ENCODE data around the gene ROR1. TPM values are rescaled to one million over a fixed set of nuclear protein-coding genes. Genes with fewer than 3 reads are reported as not detected.

The ROR1 gene
- total and polyA plus RNA-seq, 10 of the 15 experiments (the other 5 are each of a cell fraction or from before 2014, with no cell fraction given) = 0.02 to 0.08 (median 0.05) TPM; not detected in 6

DNA sequence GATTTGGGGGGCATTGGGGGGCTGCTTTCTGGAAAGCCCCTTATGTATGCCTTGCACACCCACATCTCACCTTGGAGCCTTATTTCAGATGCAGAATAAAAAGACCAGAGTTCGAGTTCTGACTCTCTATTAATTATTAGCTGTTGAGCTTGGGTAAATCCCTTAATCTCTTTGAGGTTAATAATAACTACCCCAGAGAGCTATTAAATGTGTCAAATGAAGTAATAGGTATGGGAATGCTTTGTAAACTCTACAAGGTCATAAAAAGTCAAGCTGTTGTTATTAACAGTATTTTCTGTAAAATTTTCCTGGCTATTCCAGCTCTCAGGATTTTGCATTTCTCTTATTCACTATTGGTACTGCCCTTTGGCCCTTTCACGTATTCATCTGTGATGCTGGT, 122.9 kb downstream of the ROR1 start:
- 19% methylated on average over 2 of the region's 2 CpGs for WGBS (ENCODE audit: insufficient coverage, insufficient replicate concordance, low lambda C conversion rate, missing lambda C conversion rate)
- CTCF ChIA-PET = interaction anchor here (1.4 kb wide), 1 partner anchor 205 kb away, joined by 4 read pairs; no protein-coding TSS in a partner anchor
- in situ Hi-C loops (cut with MboI) (no loop called here), intact Hi-C loops (cut with micrococcal nuclease; ENCODE audit: unreplicated experiment) (no loop called here)
- Histone ChIP-seq H3K4me1 (ENCODE audit: control insufficient read depth, insufficient read depth, low read length) (peaks cover 11% of the 10 kb centered on the region), H3K27ac (ENCODE audit: control insufficient read depth, insufficient read depth) (no peak overlapping the region), H3K4me3 (no peak overlapping the region), H2AFZ (ENCODE audit: control insufficient read depth, low read depth, low read length) (no peak overlapping the region), H3K4me2 (ENCODE audit: control insufficient read depth, insufficient read depth) (no peak overlapping the region), H3K36me3 (ENCODE audit: control insufficient read depth in 2 of 2, insufficient read depth in 2 of 2, low read length in 1 of 2) (no peaks in the 10 kb centered on the region), H3K27me3 (replicated peaks in 1 of 2; ENCODE audit: control insufficient read depth in 2 of 2, insufficient read depth in 2 of 2, low read length in 1 of 2) (no peaks in the 10 kb centered on the region), H3K79me2 (ENCODE audit: control insufficient read depth, insufficient read depth, low read length) (no peaks in the 10 kb centered on the region), H4K20me1 (ENCODE audit: control insufficient read depth, insufficient read depth) (no peaks in the 10 kb centered on the region), H3K9me3 (replicated peaks; ENCODE audit: control insufficient read depth, insufficient read depth, low read length) (no peaks in the 10 kb centered on the region), H3K9ac (ENCODE audit: control insufficient read depth, insufficient read depth, low read length) (no peak overlapping the region)
- no TSS peak for BruUV-seq (replicated peaks)
- no peak for TF ChIP-seq PML (IDR thresholded peaks at IDR 0.05; ENCODE audit: low read length)
- no peak for TF ChIP-seq RAD21 (IDR thresholded peaks at IDR 0.05; ENCODE audit: insufficient read depth, low read depth, low read length)
- TF ChIP-seq EP300 (IDR thresholded peaks at IDR 0.05; ENCODE audit: borderline replicate concordance in 1 of 2, control insufficient read depth in 1 of 2, low read depth in 2 of 2, low read length in 2 of 2) = no peak
- no peak for TF ChIP-seq STAT1 (conservative IDR thresholded peaks at IDR 0.05)
- no peak for TF ChIP-seq KAT2A (conservative IDR thresholded peaks at IDR 0.05; ENCODE audit: control insufficient read depth, low read depth, low read length)
- TF ChIP-seq KDM1A (IDR thresholded peaks at IDR 0.05; ENCODE audit: borderline replicate concordance) = no peak
- no peak for TF ChIP-seq SIX5 (IDR thresholded peaks at IDR 0.05; ENCODE audit: low read depth, low read length, severe bottlenecking)
- no peak for TF ChIP-seq MXI1 (IDR thresholded peaks at IDR 0.05; ENCODE audit: low read depth, low read length)
- TF ChIP-seq, protein P1, sequence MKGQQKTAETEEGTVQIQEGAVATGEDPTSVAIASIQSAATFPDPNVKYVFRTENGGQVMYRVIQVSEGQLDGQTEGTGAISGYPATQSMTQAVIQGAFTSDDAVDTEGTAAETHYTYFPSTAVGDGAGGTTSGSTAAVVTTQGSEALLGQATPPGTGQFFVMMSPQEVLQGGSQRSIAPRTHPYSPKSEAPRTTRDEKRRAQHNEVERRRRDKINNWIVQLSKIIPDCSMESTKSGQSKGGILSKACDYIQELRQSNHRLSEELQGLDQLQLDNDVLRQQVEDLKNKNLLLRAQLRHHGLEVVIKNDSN (IDR thresholded peaks at IDR 0.05; ENCODE audit: borderline replicate concordance, extremely low read length, insufficient read depth, low read depth, low read length) = no peak
- ATAC-seq (no peak), DNase-seq (ENCODE audit: low read depth, low spot score) (no peak), FAIRE-seq (no peak)
- POLR2A ChIA-PET = interaction anchor here (1.1 kb wide), 1 partner anchor 25 kb away, joined by 3 read pairs; no protein-coding TSS in a partner anchor
- SMC1A ChIA-PET (ENCODE audit: uncharacterized antibody, unreplicated experiment) = interaction anchor here (0.9 kb wide), 1 partner anchor 205 kb away, joined by 3 read pairs; no protein-coding TSS in a partner anchor
- RAD21 ChIA-PET (ENCODE audit: unreplicated experiment) = interaction anchor here (1.1 to 1.2 kb wide), 3 partner anchors 10 to 132 kb away, joined by 3 read pairs; no protein-coding TSS in a partner anchor
